SJCRH30 (cell line): Measurements from ENCODE around the gene CAPN10. TPM values are rescaled to one million over a fixed set of nuclear protein-coding genes. Genes with fewer than 3 reads are reported as not detected.

Experiments used
- DNase-seq, 2 experiments: peaks; one replicate each; pipeline ENCODE4 v3.0.0-alpha.2; 2015 to 2020
- H3K27ac ChIP-seq: fragments of 250-450 bp; sonication (Bioruptor Pico); 2 replicates; pipeline ENCODE4 v1.5.1; 2020; ENCODE audit warnings: mild to moderate bottlenecking, moderate library complexity
- H3K27me3 ChIP-seq: fragments of 250-450 bp; sonication (Bioruptor Pico); 2 replicates; pipeline ENCODE4 v1.5.1; 2020; ENCODE audit warnings: mild to moderate bottlenecking, moderate library complexity
- H3K36me3 ChIP-seq: fragments of 250-450 bp; sonication (Bioruptor Pico); 2 replicates; pipeline ENCODE4 v1.5.1; 2020; ENCODE audit warnings: mild to moderate bottlenecking, moderate library complexity
- H3K4me1 ChIP-seq: fragments of 250-450 bp; sonication (Bioruptor Pico); 2 replicates; pipeline ENCODE4 v1.5.1; 2020; ENCODE audit warnings: mild to moderate bottlenecking, moderate library complexity
- H3K4me3 ChIP-seq: fragments of 250-450 bp; sonication (Bioruptor Pico); 2 replicates; pipeline ENCODE4 v1.5.1; 2020; ENCODE audit warnings: mild to moderate bottlenecking, moderate library complexity
- H3K9me3 ChIP-seq: fragments of 250-450 bp; sonication (Bioruptor Pico); replicated peaks from 2 replicates; pipeline ENCODE4 v1.5.1; 2020; ENCODE audit warnings: mild to moderate bottlenecking, moderate library complexity
- total RNA-seq: library from RNA; depleted of rRNA; stranded (reverse); fragments of >200 nt; shearing (Covaris generic); gene quantifications from 2 replicates; pipeline ENCODE4 v1.2.3, GENCODE V29; 2014

Gene CAPN10
- total RNA-seq, 1 experiment from 2014 or later, result 27.4 TPM

- Histone ChIP-seq H3K4me1 (peaks cover 9% of the 10 kb centered on the region), H3K9me3 (no peaks in the 10 kb centered on the region), H3K4me3 (peak overlapping the region; percentile 84), H3K27ac (no peak overlapping the region), H3K27me3 (no peaks in the 10 kb centered on the region), H3K36me3 (no peaks in the 10 kb centered on the region; the same call in 1 of the 2 replicates)
- DNase-seq, result peak; percentile 49 to 59
Observed at GRCh38 chr2:240586919-240587800, 626 bp downstream of the CAPN10 start.

GRCh38 chr2:240588006-240588655 lies 1.6 kb downstream of the CAPN10 start:
- no peaks in the 10 kb centered on the region for H3K9me3 ChIP-seq
- H3K36me3 ChIP-seq, result 0 out of 2 replicates have a peak, but pooled peaks cover 5% of the 10 kb centered on the region
- H3K27me3 ChIP-seq, result no peaks in the 10 kb centered on the region
- H3K4me1 ChIP-seq, result peaks cover 9% of the 10 kb centered on the region
- DNase-seq, result no peak
- no peak overlapping the region; the same call in 1 of the 2 replicates for H3K4me3 ChIP-seq
- no peak overlapping the region for H3K27ac ChIP-seq

GRCh38 chr2:240588669-240589068 lies 2.1 kb downstream of the CAPN10 start:
- Histone ChIP-seq H3K4me1 (peaks cover 9% of the 10 kb centered on the region), H3K36me3 (0 out of 2 replicates have a peak, but pooled peaks cover 5% of the 10 kb centered on the region), H3K9me3 (no peaks in the 10 kb centered on the region), H3K27ac (no peak overlapping the region), H3K27me3 (no peaks in the 10 kb centered on the region), H3K4me3 (no peak overlapping the region)
- no peak for DNase-seq

- H3K9me3 ChIP-seq, result no peaks in the 10 kb centered on the region
- H3K27me3 ChIP-seq, result no peaks in the 10 kb centered on the region
- DNase-seq, result no peak
- H3K4me3 ChIP-seq, result no peak overlapping the region
- peaks cover 9% of the 10 kb centered on the region for H3K4me1 ChIP-seq
- H3K36me3 ChIP-seq, result 0 out of 2 replicates have a peak, but pooled peaks cover 5% of the 10 kb centered on the region
- no peak overlapping the region for H3K27ac ChIP-seq
Observed at GRCh38 chr2:240589375-240589774, 2.8 kb downstream of the CAPN10 start.

GRCh38 chr2:240589850-240590525 lies 3.5 kb downstream of the CAPN10 start:
- no peak for DNase-seq

GRCh38 chr2:240590681-240591111 lies 4.2 kb downstream of the CAPN10 start:
- H3K27me3 ChIP-seq, result no peaks in the 10 kb centered on the region
- no peak overlapping the region for H3K4me3 ChIP-seq
- 0 out of 2 replicates have a peak, but pooled peaks cover 5% of the 10 kb centered on the region for H3K36me3 ChIP-seq
- no peaks in the 10 kb centered on the region for H3K9me3 ChIP-seq
- DNase-seq, result no peak
- H3K4me1 ChIP-seq, result no peaks in the 10 kb centered on the region
- no peak overlapping the region for H3K27ac ChIP-seq

More at GRCh38 chr2:240589850-240590525, 3.5 kb downstream of the CAPN10 start:
- H3K27ac ChIP-seq, result no peak overlapping the region
- H3K9me3 ChIP-seq, result no peaks in the 10 kb centered on the region
- H3K4me3 ChIP-seq, result no peak overlapping the region
- H3K27me3 ChIP-seq, result no peaks in the 10 kb centered on the region
- peaks cover 5% of the 10 kb centered on the region for H3K4me1 ChIP-seq
- 0 out of 2 replicates have a peak, but pooled peaks cover 5% of the 10 kb centered on the region for H3K36me3 ChIP-seq

GRCh38 chr2:240591226-240591625 lies 4.7 kb downstream of the CAPN10 start:
- 0 out of 2 replicates have a peak, but pooled peaks cover 5% of the 10 kb centered on the region for H3K36me3 ChIP-seq
- no peaks in the 10 kb centered on the region for H3K4me1 ChIP-seq
- no peak overlapping the region for H3K4me3 ChIP-seq
- DNase-seq, result no peak
- H3K9me3 ChIP-seq, result no peaks in the 10 kb centered on the region
- no peaks in the 10 kb centered on the region for H3K27me3 ChIP-seq
- no peak overlapping the region for H3K27ac ChIP-seq

GRCh38 chr2:240591784-240592183 lies 5.2 kb downstream of the CAPN10 start:
- H3K9me3 ChIP-seq, result no peaks in the 10 kb centered on the region
- H3K4me1 ChIP-seq, result no peaks in the 10 kb centered on the region
- H3K27me3 ChIP-seq, result no peaks in the 10 kb centered on the region
- H3K36me3 ChIP-seq, result 0 out of 2 replicates have a peak, but pooled peaks cover 5% of the 10 kb centered on the region
- H3K4me3 ChIP-seq, result no peak overlapping the region
- DNase-seq, result no peak
- H3K27ac ChIP-seq, result no peak overlapping the region

GRCh38 chr2:240593026-240593702 lies 6.6 kb downstream of the CAPN10 start:
- Histone ChIP-seq H3K36me3 (0 out of 2 replicates have a peak, but pooled peaks cover 5% of the 10 kb centered on the region), H3K9me3 (no peaks in the 10 kb centered on the region), H3K27me3 (no peaks in the 10 kb centered on the region), H3K4me1 (no peaks in the 10 kb centered on the region), H3K27ac (no peak overlapping the region), H3K4me3 (no peak overlapping the region)
- no peak for DNase-seq

GRCh38 chr2:240593703-240594451 lies 7.3 kb downstream of the CAPN10 start:
- Histone ChIP-seq H3K9me3 (no peaks in the 10 kb centered on the region), H3K4me1 (no peaks in the 10 kb centered on the region), H3K4me3 (no peak overlapping the region), H3K27me3 (no peaks in the 10 kb centered on the region), H3K27ac (no peak overlapping the region), H3K36me3 (0 out of 2 replicates have a peak, but pooled peaks cover 5% of the 10 kb centered on the region)
- no peak for DNase-seq

- H3K27ac ChIP-seq, result no peak overlapping the region
- 0 out of 2 replicates have a peak, but pooled peaks cover 5% of the 10 kb centered on the region for H3K36me3 ChIP-seq
- H3K9me3 ChIP-seq, result no peaks in the 10 kb centered on the region
- H3K27me3 ChIP-seq, result no peaks in the 10 kb centered on the region
- no peaks in the 10 kb centered on the region for H3K4me1 ChIP-seq
- DNase-seq, result no peak
- no peak overlapping the region for H3K4me3 ChIP-seq
Observed at GRCh38 chr2:240594511-240595380, 8.2 kb downstream of the CAPN10 start.

- no peak overlapping the region for H3K4me3 ChIP-seq
- no peaks in the 10 kb centered on the region for H3K9me3 ChIP-seq
- no peak overlapping the region for H3K27ac ChIP-seq
- H3K36me3 ChIP-seq, result 0 out of 2 replicates have a peak, but pooled peaks cover 5% of the 10 kb centered on the region
- H3K4me1 ChIP-seq, result no peaks in the 10 kb centered on the region
- no peaks in the 10 kb centered on the region for H3K27me3 ChIP-seq
- DNase-seq, result peak; percentile 59 to 68
Observed at GRCh38 chr2:240595381-240596079, 9.0 kb downstream of the CAPN10 start.
